ENCODE results near the gene KLHL24.

The KLHL24 gene

GRCh38 chr3:183692436-183692835 is 57.0 kb downstream of the KLHL24 start:
- H3K27ac ChIP-seq, result no peak overlapping the region
- TF ChIP-seq CTCF (conservative IDR thresholded peaks at IDR 0.05), result no peak
- TF ChIP-seq ZFX (IDR thresholded peaks at IDR 0.05), result no peak

GRCh38 chr3:183695569-183696364 is 60.3 kb downstream of the KLHL24 start:
- TF ChIP-seq ZFX (IDR thresholded peaks at IDR 0.05) (no peak), CTCF (conservative IDR thresholded peaks at IDR 0.05) (no peak)
- H3K27ac ChIP-seq, result no peak overlapping the region

- TF ChIP-seq ZFX (IDR thresholded peaks at IDR 0.05) (no peak), CTCF (conservative IDR thresholded peaks at IDR 0.05) (no peak)
- peak overlapping the region; percentile 95 for H3K27ac ChIP-seq
These were observed 61.7 kb downstream of the KLHL24 start for GRCh38 chr3:183697123-183697609.

- TF ChIP-seq CTCF (conservative IDR thresholded peaks at IDR 0.05) (no peak), ZFX (IDR thresholded peaks at IDR 0.05) (peak; percentile 61; the same call in 1 of the 2 replicates)
- H3K27ac ChIP-seq, result peak within 1 kb of the TSS; percentile 95
These were observed 62.3 kb downstream of the KLHL24 start, which contains the start of gene YEATS2 for GRCh38 chr3:183697610-183698317. Gene YEATS2, plus strand, starts transcription at chr3:183697797. Its CDS starts 17,366 bp downstream, at chr3:183715163.

GRCh38 chr3:183698318-183698751 is 62.9 kb downstream of the KLHL24 start:
- no peak for TF ChIP-seq ZFX (IDR thresholded peaks at IDR 0.05)
- TF ChIP-seq CTCF (conservative IDR thresholded peaks at IDR 0.05), result no peak
- H3K27ac ChIP-seq, result peak overlapping the region; percentile 95

- TF ChIP-seq CTCF (conservative IDR thresholded peaks at IDR 0.05), result no peak
- no peak for TF ChIP-seq ZFX (IDR thresholded peaks at IDR 0.05)
- H3K27ac ChIP-seq, result peak overlapping the region; percentile 95; the same call in 1 of the 2 replicates
These were observed 63.3 kb downstream of the KLHL24 start for GRCh38 chr3:183698756-183699155.
